GM18867 (cell line): ENCODE data around the gene EMD.

Source experiments
- ATAC-seq: cut with Tn5 transposase; IDR thresholded peaks from one replicate; pipeline ENCODE4 v1.9.1; 2021; ENCODE audit warnings: mild to moderate bottlenecking, moderate library complexity; ENCODE audit not compliant: unreplicated experiment

Gene EMD

GRCh38 chrX:154412468-154412867 lies 33.4 kb downstream of the EMD start:
- no peak for ATAC-seq

- ATAC-seq = no peak
These were observed 34.0 kb downstream of the EMD start for GRCh38 chrX:154413142-154413541.

- no peak for ATAC-seq
These were observed 38.1 kb downstream of the EMD start for GRCh38 chrX:154417157-154417556.

- no peak for ATAC-seq
These were observed 40.1 kb downstream of the EMD start for GRCh38 chrX:154419189-154419588.

GRCh38 chrX:154419688-154420401 lies 40.8 kb downstream of the EMD start:
- ATAC-seq = no peak

- no peak for ATAC-seq
These were observed 41.3 kb downstream of the EMD start for GRCh38 chrX:154420402-154420756.

GRCh38 chrX:154426916-154427770 lies 48.0 kb downstream of the EMD start:
- ATAC-seq = no peak

- ATAC-seq = peak; percentile 95
These were observed 49.4 kb downstream of the EMD start, which contains the start of gene ATP6AP1 for GRCh38 chrX:154428176-154429171. TSS of gene ATP6AP1 (plus strand) at chrX:154428677. CDS start at chrX:154428693, 16 bp downstream.

- ATAC-seq = no peak
These were observed 50.6 kb downstream of the EMD start for GRCh38 chrX:154429711-154430110.

- ATAC-seq = no peak
These were observed 51.4 kb downstream of the EMD start for GRCh38 chrX:154430479-154430878.

GRCh38 chrX:154430916-154431315 lies 51.8 kb downstream of the EMD start:
- no peak for ATAC-seq
